K562 (cell line): Measurements from ENCODE around the gene UBN1. TPM values are rescaled to one million over a fixed set of nuclear protein-coding genes. Genes with fewer than 3 reads are reported as not detected.

Experiments used
- polyA plus RNA-seq, 8 experiments: library from polyadenylated mRNA; depleted of rRNA in 4 of 8; stranded (reverse) in 5 of 8; unstranded in 3 of 8; fragments of >200 nt; fragmentation: Nextera tagmentation in 2 of 8; fragmentation: Illumina TruSeq in 1 of 8; extraction: Ambion mirVana in 2 of 8; extraction: Trizol in 1 of 8; gene quantifications; 2 replicates each; pipeline versions ENCODE4 v1.2.1 to v1.2.3, GENCODE V29; 2011 to 2014; ENCODE audit warnings: inconsistent platforms in 1 of 8, missing spikeins in 1 of 8
- total RNA-seq, 7 experiments: library from RNA; depleted of rRNA in 6 of 7; stranded (reverse); fragments of >200 nt in 6 of 7; fragmentation: Illumina TruSeq in 2 of 7; extraction: Trizol in 2 of 7; gene quantifications; 2 replicates each; pipeline versions ENCODE4 v1.2.1 to v1.2.3, GENCODE V29; 2011 to 2021; ENCODE audit warnings: low replicate concordance in 1 of 7
- TF ChIP-seq, protein P1 (sequence below): fragments of 450-650 bp; IDR thresholded peaks from 2 replicates; pipeline ENCODE4 v1.6.1; 2016; ENCODE audit warnings: mild to moderate bottlenecking, moderate library complexity

UBN1 gene
- total and polyA plus RNA-seq, 9 of the 15 experiments (the other 6 are each of a cell fraction or from before 2014, with no cell fraction given) = 1.5 to 45.7 (median 20.6) TPM

GRCh38 chr16:4805231-4805630, 42.0 kb upstream of the UBN1 start (continued):
- TF ChIP-seq, protein P1, sequence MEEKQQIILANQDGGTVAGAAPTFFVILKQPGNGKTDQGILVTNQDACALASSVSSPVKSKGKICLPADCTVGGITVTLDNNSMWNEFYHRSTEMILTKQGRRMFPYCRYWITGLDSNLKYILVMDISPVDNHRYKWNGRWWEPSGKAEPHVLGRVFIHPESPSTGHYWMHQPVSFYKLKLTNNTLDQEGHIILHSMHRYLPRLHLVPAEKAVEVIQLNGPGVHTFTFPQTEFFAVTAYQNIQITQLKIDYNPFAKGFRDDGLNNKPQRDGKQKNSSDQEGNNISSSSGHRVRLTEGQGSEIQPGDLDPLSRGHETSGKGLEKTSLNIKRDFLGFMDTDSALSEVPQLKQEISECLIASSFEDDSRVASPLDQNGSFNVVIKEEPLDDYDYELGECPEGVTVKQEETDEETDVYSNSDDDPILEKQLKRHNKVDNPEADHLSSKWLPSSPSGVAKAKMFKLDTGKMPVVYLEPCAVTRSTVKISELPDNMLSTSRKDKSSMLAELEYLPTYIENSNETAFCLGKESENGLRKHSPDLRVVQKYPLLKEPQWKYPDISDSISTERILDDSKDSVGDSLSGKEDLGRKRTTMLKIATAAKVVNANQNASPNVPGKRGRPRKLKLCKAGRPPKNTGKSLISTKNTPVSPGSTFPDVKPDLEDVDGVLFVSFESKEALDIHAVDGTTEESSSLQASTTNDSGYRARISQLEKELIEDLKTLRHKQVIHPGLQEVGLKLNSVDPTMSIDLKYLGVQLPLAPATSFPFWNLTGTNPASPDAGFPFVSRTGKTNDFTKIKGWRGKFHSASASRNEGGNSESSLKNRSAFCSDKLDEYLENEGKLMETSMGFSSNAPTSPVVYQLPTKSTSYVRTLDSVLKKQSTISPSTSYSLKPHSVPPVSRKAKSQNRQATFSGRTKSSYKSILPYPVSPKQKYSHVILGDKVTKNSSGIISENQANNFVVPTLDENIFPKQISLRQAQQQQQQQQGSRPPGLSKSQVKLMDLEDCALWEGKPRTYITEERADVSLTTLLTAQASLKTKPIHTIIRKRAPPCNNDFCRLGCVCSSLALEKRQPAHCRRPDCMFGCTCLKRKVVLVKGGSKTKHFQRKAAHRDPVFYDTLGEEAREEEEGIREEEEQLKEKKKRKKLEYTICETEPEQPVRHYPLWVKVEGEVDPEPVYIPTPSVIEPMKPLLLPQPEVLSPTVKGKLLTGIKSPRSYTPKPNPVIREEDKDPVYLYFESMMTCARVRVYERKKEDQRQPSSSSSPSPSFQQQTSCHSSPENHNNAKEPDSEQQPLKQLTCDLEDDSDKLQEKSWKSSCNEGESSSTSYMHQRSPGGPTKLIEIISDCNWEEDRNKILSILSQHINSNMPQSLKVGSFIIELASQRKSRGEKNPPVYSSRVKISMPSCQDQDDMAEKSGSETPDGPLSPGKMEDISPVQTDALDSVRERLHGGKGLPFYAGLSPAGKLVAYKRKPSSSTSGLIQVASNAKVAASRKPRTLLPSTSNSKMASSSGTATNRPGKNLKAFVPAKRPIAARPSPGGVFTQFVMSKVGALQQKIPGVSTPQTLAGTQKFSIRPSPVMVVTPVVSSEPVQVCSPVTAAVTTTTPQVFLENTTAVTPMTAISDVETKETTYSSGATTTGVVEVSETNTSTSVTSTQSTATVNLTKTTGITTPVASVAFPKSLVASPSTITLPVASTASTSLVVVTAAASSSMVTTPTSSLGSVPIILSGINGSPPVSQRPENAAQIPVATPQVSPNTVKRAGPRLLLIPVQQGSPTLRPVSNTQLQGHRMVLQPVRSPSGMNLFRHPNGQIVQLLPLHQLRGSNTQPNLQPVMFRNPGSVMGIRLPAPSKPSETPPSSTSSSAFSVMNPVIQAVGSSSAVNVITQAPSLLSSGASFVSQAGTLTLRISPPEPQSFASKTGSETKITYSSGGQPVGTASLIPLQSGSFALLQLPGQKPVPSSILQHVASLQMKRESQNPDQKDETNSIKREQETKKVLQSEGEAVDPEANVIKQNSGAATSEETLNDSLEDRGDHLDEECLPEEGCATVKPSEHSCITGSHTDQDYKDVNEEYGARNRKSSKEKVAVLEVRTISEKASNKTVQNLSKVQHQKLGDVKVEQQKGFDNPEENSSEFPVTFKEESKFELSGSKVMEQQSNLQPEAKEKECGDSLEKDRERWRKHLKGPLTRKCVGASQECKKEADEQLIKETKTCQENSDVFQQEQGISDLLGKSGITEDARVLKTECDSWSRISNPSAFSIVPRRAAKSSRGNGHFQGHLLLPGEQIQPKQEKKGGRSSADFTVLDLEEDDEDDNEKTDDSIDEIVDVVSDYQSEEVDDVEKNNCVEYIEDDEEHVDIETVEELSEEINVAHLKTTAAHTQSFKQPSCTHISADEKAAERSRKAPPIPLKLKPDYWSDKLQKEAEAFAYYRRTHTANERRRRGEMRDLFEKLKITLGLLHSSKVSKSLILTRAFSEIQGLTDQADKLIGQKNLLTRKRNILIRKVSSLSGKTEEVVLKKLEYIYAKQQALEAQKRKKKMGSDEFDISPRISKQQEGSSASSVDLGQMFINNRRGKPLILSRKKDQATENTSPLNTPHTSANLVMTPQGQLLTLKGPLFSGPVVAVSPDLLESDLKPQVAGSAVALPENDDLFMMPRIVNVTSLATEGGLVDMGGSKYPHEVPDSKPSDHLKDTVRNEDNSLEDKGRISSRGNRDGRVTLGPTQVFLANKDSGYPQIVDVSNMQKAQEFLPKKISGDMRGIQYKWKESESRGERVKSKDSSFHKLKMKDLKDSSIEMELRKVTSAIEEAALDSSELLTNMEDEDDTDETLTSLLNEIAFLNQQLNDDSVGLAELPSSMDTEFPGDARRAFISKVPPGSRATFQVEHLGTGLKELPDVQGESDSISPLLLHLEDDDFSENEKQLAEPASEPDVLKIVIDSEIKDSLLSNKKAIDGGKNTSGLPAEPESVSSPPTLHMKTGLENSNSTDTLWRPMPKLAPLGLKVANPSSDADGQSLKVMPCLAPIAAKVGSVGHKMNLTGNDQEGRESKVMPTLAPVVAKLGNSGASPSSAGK = no peak
